Hematopoietic multipotent progenitor cell treated with erythropoietin and hydrocortisone succinate and interleukin-3 and kit ligand, for 6 days (in vitro differentiated cells): Measurements from ENCODE around the gene METTL15.
"Not testable (repeated sequence)": the region's sequence is repeated elsewhere in the genome, so short reads cannot be mapped to it uniquely, and the experiment has no call there.

ENCODE experiments used
- DNase-seq: peaks from one replicate; pipeline ENCODE4 v3.0.0-alpha.2; 2015

Gene METTL15

GRCh38 chr11:28223577-28223976 lies 115.4 kb downstream of the METTL15 start:
- no peak for DNase-seq

DNA sequence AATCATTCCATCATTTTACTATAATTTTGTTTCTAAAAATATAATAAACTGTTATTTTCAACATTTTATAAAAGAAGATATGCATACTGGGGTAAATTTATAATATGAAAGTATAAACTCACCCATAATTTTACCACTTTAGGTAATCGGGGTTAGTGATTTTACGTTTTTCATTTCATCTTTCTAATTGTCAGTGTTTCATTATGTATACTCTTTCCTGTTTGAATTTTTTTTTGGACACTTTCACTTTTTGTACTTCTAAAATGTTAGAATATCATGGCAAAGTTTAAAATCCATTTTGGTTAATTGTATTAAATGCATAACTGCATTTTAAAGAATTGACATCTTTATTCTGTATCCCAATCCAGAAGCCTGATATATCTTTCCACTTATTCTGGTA lies 115.8 kb downstream of the METTL15 start:
- no peak for DNase-seq

- no peak for DNase-seq
Measured at GRCh38 chr11:28227460-28227859, 119.3 kb downstream of the METTL15 start.

GRCh38 chr11:28228196-28228895 lies 120.2 kb downstream of the METTL15 start:
- DNase-seq = no peak

DNA sequence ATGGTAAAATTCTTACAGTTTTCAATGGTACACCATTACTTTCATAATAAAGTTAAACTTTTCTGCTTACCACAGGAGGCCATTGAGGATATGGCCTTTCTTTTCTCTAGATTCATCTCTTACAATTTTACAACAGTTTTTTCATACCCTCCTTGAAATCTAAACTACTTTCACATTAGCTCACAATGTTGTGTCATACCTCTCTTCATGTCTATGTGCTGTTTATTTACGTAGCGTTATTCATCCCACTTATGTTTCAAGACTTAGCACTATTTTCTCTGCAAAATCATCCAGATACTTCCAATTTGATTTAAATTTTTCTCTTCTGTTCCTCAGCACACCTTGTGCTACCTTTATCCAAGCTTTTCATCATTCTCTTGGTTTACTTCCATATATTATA lies 123.3 kb downstream of the METTL15 start:
- no peak for DNase-seq

- DNase-seq = no peak
Measured at GRCh38 chr11:28232649-28233048, 124.5 kb downstream of the METTL15 start.

GRCh38 chr11:28241760-28242159 lies 133.6 kb downstream of the METTL15 start:
- DNase-seq = no peak

- no peak for DNase-seq
Measured at GRCh38 chr11:28242596-28242995, 134.4 kb downstream of the METTL15 start.

- DNase-seq = no peak
Measured at GRCh38 chr11:28243061-28243460, 134.9 kb downstream of the METTL15 start.

DNA sequence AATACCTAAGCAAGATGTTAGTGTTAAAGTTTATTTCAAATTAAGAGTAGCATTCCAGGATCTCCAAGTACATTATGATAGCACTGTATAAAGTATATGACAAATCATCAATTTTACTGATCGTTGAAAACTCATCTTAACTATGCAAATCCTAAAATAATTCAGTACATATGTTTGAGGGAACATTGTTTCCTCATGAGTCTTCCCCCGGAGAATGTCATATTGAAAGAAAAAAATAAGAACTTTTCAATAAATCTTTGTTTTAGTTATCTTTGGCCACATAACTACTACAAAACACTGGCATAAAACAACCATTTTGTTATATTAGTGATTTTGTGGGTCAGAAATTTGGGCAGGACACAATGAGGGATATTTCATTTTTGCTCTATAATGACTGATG lies 135.4 kb downstream of the METTL15 start:
- DNase-seq = no peak

DNA sequence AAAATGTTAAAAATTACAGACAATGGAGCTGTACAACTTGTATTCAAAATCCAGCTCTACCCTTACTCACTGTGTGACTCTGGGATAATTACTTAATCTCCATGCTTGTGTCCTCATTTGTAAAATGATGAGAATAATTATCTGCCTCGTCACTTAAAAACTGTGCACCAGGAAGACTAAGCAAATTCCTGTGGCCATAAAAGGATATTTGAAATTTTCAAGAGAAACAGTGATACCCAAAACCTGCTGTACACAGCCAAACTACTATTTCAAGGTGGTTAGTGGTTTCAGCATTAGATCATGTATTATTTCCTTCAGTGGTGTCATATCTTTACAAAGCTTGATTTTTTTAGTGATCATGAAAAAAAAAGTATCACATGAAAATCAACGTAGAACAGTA lies 136.9 kb downstream of the METTL15 start:
- no peak for DNase-seq

DNA sequence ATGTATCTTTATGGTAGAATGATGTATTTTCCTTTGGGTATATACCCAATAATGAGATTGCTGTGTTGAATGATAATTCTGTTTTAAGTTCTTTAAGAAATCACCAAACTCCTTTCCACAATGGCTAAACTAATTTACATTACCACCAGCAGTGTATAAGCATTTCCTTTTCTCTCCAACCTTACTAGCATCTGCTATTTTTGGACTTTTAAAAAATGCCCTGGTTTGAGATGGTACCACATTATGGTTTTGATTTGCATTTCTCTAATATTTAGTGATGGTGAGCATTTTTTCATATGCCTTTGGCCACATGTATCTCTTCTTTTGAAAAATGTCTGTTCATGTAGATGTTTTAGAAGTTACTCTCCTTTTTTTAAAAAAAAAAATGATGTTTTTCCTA lies 142.0 kb downstream of the METTL15 start:
- no peak for DNase-seq

GRCh38 chr11:28251257-28251656 lies 143.1 kb downstream of the METTL15 start:
- no peak for DNase-seq

- no peak for DNase-seq
Measured at GRCh38 chr11:28257761-28258160, 149.6 kb downstream of the METTL15 start.

- DNase-seq = no peak
Measured at GRCh38 chr11:28259177-28259843, 151.1 kb downstream of the METTL15 start.

DNA sequence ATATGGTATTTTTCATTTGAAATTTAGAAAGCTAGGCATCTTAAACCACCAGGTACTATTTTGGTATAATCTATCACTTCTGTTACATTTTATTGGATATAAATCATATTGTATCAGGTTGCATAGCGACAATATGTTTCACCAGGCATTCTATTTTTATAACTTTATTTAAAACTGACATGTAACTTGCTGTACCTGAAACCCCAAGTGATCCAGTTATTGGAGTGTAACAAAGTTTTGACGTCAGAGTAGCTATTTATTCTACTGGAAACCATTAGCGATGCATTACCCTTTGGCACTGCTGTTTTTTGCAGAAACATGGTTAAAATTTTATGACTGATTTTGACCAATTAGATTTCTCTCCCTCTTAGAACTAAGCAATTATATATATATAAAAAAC lies 160.7 kb downstream of the METTL15 start:
- DNase-seq = no peak

DNA sequence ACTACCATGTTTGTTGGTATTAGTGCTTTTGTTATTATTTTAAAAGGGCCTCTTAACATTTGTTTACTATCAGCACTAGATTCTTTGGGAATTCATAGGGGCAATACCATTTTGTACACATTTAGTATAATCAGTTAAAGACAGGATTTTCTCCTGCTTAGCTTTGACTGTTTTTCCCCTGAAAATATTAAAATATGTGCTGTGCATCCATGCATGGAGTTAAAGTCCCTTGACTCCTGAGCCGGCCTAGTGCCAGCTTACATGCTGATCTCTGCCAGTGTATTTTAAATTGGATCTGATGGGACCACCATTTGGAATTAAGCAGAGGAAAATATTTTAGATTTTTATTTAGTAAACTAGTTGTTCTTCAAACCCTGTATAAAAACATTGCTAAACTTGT lies 161.4 kb downstream of the METTL15 start:
- DNase-seq = no peak

DNA sequence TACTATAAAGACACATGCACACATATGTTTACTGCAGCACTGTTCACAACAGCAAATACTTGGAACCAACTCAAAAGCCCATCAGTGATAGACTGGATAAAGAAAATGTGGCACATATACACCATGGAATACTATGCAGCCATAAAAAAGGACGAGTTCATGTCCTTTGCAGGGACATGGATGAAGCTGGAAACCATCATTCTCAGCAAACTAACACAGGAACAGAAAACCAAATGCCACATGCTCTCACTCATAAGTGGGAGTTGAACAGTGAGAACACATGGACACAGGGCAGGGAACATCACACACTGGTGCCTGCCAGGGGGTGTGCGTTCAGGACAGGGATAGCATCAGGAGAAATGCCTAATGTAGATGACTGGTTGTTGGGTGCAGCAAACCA lies 164.1 kb downstream of the METTL15 start:
- DNase-seq = not testable (repeated sequence)

DNA sequence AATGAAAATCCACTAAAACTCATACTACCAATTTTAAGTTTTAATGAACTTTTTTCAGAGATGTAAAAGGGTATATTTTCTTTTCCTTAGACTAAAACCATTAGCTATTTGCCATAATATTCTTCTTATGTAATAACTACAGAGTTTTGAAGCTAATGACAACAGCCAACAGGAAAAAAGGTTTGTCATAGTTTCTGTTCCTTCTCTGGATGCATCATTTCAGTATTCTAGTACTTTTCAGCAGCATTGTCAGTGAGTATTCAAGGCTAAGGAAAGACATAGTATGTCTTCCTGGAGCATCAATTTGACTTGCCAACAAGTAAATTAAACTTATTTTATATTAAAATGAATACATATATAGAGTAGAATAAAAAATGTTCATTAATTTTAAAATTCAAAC lies 166.0 kb downstream of the METTL15 start:
- DNase-seq = no peak

- no peak for DNase-seq
Measured at GRCh38 chr11:28284196-28284595, 176.0 kb downstream of the METTL15 start.

- DNase-seq = no peak
Measured at GRCh38 chr11:28289444-28289843, 181.3 kb downstream of the METTL15 start.

GRCh38 chr11:28290995-28291394 lies 182.8 kb downstream of the METTL15 start:
- DNase-seq = not testable (repeated sequence)

DNA sequence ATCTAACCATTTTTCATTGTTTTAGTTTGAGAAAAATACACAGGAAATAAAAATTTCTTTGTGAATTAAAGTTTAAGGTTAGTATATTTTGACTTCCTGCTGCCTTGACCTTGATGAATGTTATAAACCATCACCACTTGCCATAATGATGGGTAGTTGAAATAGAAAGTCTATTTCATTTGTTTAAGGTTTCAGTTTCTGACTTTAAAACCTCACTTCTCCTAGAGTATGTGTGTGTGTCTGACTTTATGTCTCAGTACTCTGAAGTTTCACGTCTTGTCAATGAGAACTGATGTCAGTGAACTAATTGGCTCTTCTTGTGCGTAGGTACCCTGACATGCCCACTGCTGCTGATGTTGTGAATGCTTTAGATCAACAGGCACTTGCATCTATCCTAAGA lies 188.2 kb downstream of the METTL15 start:
- no peak for DNase-seq

DNA sequence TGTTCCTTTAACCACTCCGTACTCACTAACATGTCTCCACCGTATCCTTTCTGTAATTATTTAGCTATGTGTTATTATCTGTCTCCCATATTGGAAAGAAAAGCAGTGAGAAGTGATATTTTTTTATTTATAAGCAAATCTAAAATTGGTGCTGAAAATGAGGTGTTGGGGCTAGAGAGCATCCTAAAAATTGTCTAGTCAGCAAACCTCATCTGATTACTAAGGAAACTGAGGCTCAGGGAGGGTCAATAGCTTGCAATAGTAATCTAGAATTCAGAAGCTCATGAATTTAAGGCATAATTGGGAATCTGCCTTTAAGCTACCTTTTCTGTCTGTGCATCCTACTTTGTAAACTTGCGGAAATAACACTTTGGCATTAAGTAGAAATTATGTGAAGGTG lies 190.0 kb downstream of the METTL15 start:
- DNase-seq = no peak
